WTC11 (cell line): Measurements from ENCODE around the gene FA2H. TPM values are rescaled to one million over a fixed set of nuclear protein-coding genes. Genes with fewer than 3 reads are reported as not detected.

Experiments used
- ATAC-seq: fragments of 200-7000 bp; cut with Tn5 transposase; 2 replicates; pipeline ENCODE4 v1.10.0; 2021; ENCODE audit warnings: mild to moderate bottlenecking, moderate library complexity
- CTCF ChIA-PET: fragments of 300-600 bp; sonication (Branson Sonifier 250); formaldehyde crosslinking; loops from one replicate; lab custom pipeline; 2021; ENCODE audit warnings: antibody characterized with exemption; lab: Charles Lee
- POLR2A ChIA-PET: fragments of 350-600 bp; sonication (Branson Sonifier 250); formaldehyde crosslinking; loops from one replicate; lab custom pipeline; 2021; ENCODE audit warnings: antibody characterized with exemption; lab: Charles Lee
- DNase-seq: peaks from one replicate; pipeline ENCODE4 v3.0.0; 2021; ENCODE audit warnings: low spot score
- H3K27ac Mint-ChIP-seq: 2 replicates; pipeline ENCODE4 v1.8.0; 2021; ENCODE audit warnings: mixed read lengths
- H3K27me3 Mint-ChIP-seq: 2 replicates; pipeline ENCODE4 v1.8.0; 2021; ENCODE audit warnings: low read depth, mild to moderate bottlenecking, moderate library complexity, mixed read lengths
- H3K36me3 Mint-ChIP-seq: 2 replicates; pipeline ENCODE4 v1.8.0; 2021; ENCODE audit warnings: mixed read lengths
- H3K4me1 Mint-ChIP-seq: 2 replicates; pipeline ENCODE4 v1.8.0; 2022; ENCODE audit warnings: mixed read lengths
- H3K4me3 Mint-ChIP-seq: 2 replicates; pipeline ENCODE4 v1.8.0; 2021; ENCODE audit warnings: mild to moderate bottlenecking, moderate library complexity, mixed read lengths
- H3K9me3 Mint-ChIP-seq: 2 replicates; pipeline ENCODE4 v1.8.0; 2021; ENCODE audit warnings: mixed read lengths
- AR ChIP-seq: fragments of 250-450 bp; sonication (Bioruptor Pico); IDR thresholded peaks from 2 replicates; pipeline ENCODE4 v1.9.0; 2021; ENCODE audit warnings: mild to moderate bottlenecking
- ATF3 ChIP-seq: sonication (generic); formaldehyde crosslinking; conservative IDR thresholded peaks from 2 replicates; pipeline ENCODE4 v1.8.1; 2022; ENCODE audit warnings: mild to moderate bottlenecking, missing genetic modification reagents
- ATF6 ChIP-seq: sonication (generic); formaldehyde crosslinking; IDR thresholded peaks from 2 replicates; pipeline ENCODE4 v1.8.1; 2023; ENCODE audit warnings: mild to moderate bottlenecking, missing genetic modification reagents
- CBFB ChIP-seq: sonication (generic); formaldehyde crosslinking; IDR thresholded peaks from 2 replicates; pipeline ENCODE4 v1.8.1; 2022; ENCODE audit warnings: mild to moderate bottlenecking, low read depth, missing genetic modification reagents
- CREB1 ChIP-seq: sonication (generic); formaldehyde crosslinking; IDR thresholded peaks from 2 replicates; pipeline ENCODE4 v1.8.0; 2023; ENCODE audit warnings: mild to moderate bottlenecking, missing genetic modification reagents
- E2F5 ChIP-seq: sonication (generic); formaldehyde crosslinking; IDR thresholded peaks from 2 replicates; pipeline ENCODE4 v1.8.1; 2022; ENCODE audit warnings: mild to moderate bottlenecking, moderate library complexity, missing genetic modification reagents
- EMX1 ChIP-seq: fragments of 250-450 bp; sonication (Bioruptor Pico); IDR thresholded peaks from 2 replicates; pipeline ENCODE4 v1.8.0; 2021; ENCODE audit warnings: mild to moderate bottlenecking
- GTF2I ChIP-seq: fragments of 250-450 bp; sonication (Bioruptor Pico); conservative IDR thresholded peaks from 2 replicates; pipeline ENCODE4 v1.4.0; 2021; ENCODE audit warnings: mild to moderate bottlenecking
- NFYB ChIP-seq: sonication (generic); formaldehyde crosslinking; conservative IDR thresholded peaks from 2 replicates; pipeline ENCODE4 v1.8.0; 2022; ENCODE audit warnings: low read depth, missing genetic modification reagents
- PRDM15 ChIP-seq: sonication (generic); formaldehyde crosslinking; IDR thresholded peaks from 2 replicates; pipeline ENCODE4 v1.8.0; 2022; ENCODE audit warnings: missing genetic modification reagents
- PRRX2 ChIP-seq: fragments of 250-450 bp; sonication (Bioruptor Pico); IDR thresholded peaks from 2 replicates; pipeline ENCODE4 v1.8.0; 2021; ENCODE audit warnings: mild to moderate bottlenecking
- SMAD3 ChIP-seq: sonication (generic); formaldehyde crosslinking; IDR thresholded peaks from 2 replicates; pipeline ENCODE4 v1.8.0; 2022; ENCODE audit warnings: missing genetic modification reagents, mild to moderate bottlenecking, borderline replicate concordance
- SOX15 ChIP-seq: fragments of 250-450 bp; sonication (Bioruptor Pico); IDR thresholded peaks from 2 replicates; pipeline ENCODE4 v1.9.0; 2021; ENCODE audit warnings: mild to moderate bottlenecking
- TCF7 ChIP-seq: sonication (generic); formaldehyde crosslinking; IDR thresholded peaks from 2 replicates; pipeline ENCODE4 v1.8.0; 2022; ENCODE audit warnings: mild to moderate bottlenecking, low read depth, missing genetic modification reagents, moderate library complexity
- TEAD1 ChIP-seq: sonication (generic); formaldehyde crosslinking; IDR thresholded peaks from 2 replicates; pipeline ENCODE4 v1.8.0; 2022; ENCODE audit warnings: mild to moderate bottlenecking, missing genetic modification reagents
- USF2 ChIP-seq: sonication (generic); formaldehyde crosslinking; IDR thresholded peaks from 2 replicates; pipeline ENCODE4 v1.8.1; 2023; ENCODE audit warnings: mild to moderate bottlenecking, missing genetic modification reagents, moderate library complexity
- ZBTB21 ChIP-seq: sonication (generic); formaldehyde crosslinking; IDR thresholded peaks from 2 replicates; pipeline ENCODE4 v1.8.1; 2023; ENCODE audit warnings: mild to moderate bottlenecking, missing genetic modification reagents, borderline replicate concordance
- ZBTB43 ChIP-seq: sonication (generic); formaldehyde crosslinking; IDR thresholded peaks from 2 replicates; pipeline ENCODE4 v1.8.1; 2023; ENCODE audit warnings: mild to moderate bottlenecking, missing genetic modification reagents
- ZMAT4 ChIP-seq: fragments of 250-450 bp; sonication (Bioruptor Pico); IDR thresholded peaks from 2 replicates; pipeline ENCODE4 v1.9.0; 2021; ENCODE audit warnings: mild to moderate bottlenecking
- ZNF416 ChIP-seq: fragments of 250-450 bp; sonication (Bioruptor Pico); IDR thresholded peaks from 2 replicates; pipeline ENCODE4 v1.9.0; 2021; ENCODE audit warnings: mild to moderate bottlenecking, inconsistent platforms
- ZNF423 ChIP-seq: fragments of 250-450 bp; sonication (Bioruptor Pico); IDR thresholded peaks from 2 replicates; pipeline ENCODE4 v2.1.2; 2022; ENCODE audit warnings: mild to moderate bottlenecking, moderate library complexity
- total RNA-seq: library from RNA; stranded (reverse); gene quantifications from 3 replicates; pipeline ENCODE4 v1.2.3, GENCODE V29; 2021

FA2H gene
- total RNA-seq, 1 experiment from 2014 or later: 10.9 TPM

- TF ChIP-seq ZBTB43 (CRISPR knock-in tag) (no peak), TEAD1 (CRISPR knock-in tag) (no peak)
Observed at GRCh38 chr16:74752756-74753155, 21.9 kb downstream of the FA2H start (continued).

- no peak for TF ChIP-seq EMX1 (CRISPR knock-in tag)
- TF ChIP-seq TCF7 (CRISPR knock-in tag): no peak
- no peak for TF ChIP-seq E2F5
- no peak for TF ChIP-seq PRRX2
- no peak for TF ChIP-seq PRDM15 (CRISPR knock-in tag)
- no peak for TF ChIP-seq ZNF416 (CRISPR knock-in tag)
- TF ChIP-seq SMAD3: no peak
- no peak for TF ChIP-seq ATF6 (CRISPR knock-in tag)
- no peak for TF ChIP-seq CREB1
- no peak for TF ChIP-seq CBFB (CRISPR knock-in tag)
- no peak for TF ChIP-seq ZBTB21 (CRISPR knock-in tag)
- no peak for TF ChIP-seq SOX15
- TF ChIP-seq ATF3 (CRISPR knock-in tag): no peak
- no peak for TF ChIP-seq ZMAT4 (CRISPR knock-in tag)
- no peak for TF ChIP-seq GTF2I
- no peak for TF ChIP-seq AR
- TF ChIP-seq USF2 (CRISPR knock-in tag): no peak
- no peak for TF ChIP-seq NFYB (CRISPR knock-in tag)
- TF ChIP-seq ZNF423 (CRISPR knock-in tag): no peak
- ATAC-seq (no peak), DNase-seq (no peak)
- no peak overlapping the region for H3K4me3 Mint-ChIP-seq
- no peaks in the 10 kb centered on the region for H3K36me3 Mint-ChIP-seq
- H3K9me3 Mint-ChIP-seq: no peaks in the 10 kb centered on the region
- ChIA-PET CTCF (interaction anchor here (1.3 to 1.5 kb wide), 2 partner anchors 110 kb away, joined by 4 read pairs; no protein-coding TSS in a partner anchor), POLR2A (no interaction called here)
- peaks cover 26% of the 10 kb centered on the region for H3K4me1 Mint-ChIP-seq
- no peaks in the 10 kb centered on the region for H3K27me3 Mint-ChIP-seq
- no peak overlapping the region for H3K27ac Mint-ChIP-seq
Observed at GRCh38 chr16:74752258-74752657, 22.4 kb downstream of the FA2H start.
